HEK293T (cell line): ENCODE results near the gene CELSR1.

ENCODE experiments used
- CTCF ChIA-PET: fragments of 350-600 bp; formaldehyde crosslinking; extraction: SDS; loops from one replicate; lab custom pipeline; 2021; ENCODE audit warnings: antibody characterized with exemption, inconsistent platforms; lab: Yijun Ruan, JAX
- POLR2A ChIA-PET: fragments of 350-600 bp; formaldehyde crosslinking; extraction: SDS; loops from one replicate; lab custom pipeline; 2020; ENCODE audit warnings: antibody characterized with exemption, inconsistent platforms; lab: Yijun Ruan, JAX
- DNase-seq: peaks from one replicate; pipeline ENCODE4 v3.0.0; 2012; ENCODE audit warnings: mixed read lengths; ENCODE audit errors: extremely low spot score
- ARNT ChIP-seq: fragments of 450-650 bp; IDR thresholded peaks from 2 replicates; pipeline ENCODE4 v1.6.1; 2017; ENCODE audit warnings: mild to moderate bottlenecking
- BHLHE40 ChIP-seq: fragments of 450-650 bp; IDR thresholded peaks from 2 replicates; pipeline ENCODE4 v1.6.1; 2016; ENCODE audit warnings: mild to moderate bottlenecking, moderate library complexity, borderline replicate concordance
- CTBP1 ChIP-seq: fragments of 450-650 bp; IDR thresholded peaks from 2 replicates; pipeline ENCODE4 v1.6.1; 2016; ENCODE audit warnings: borderline replicate concordance
- ELF4 ChIP-seq: fragments of 450-650 bp; IDR thresholded peaks from 2 replicates; pipeline ENCODE4 v1.6.1; 2017; ENCODE audit warnings: antibody characterized with exemption
- FOXA1 ChIP-seq: fragments of 450-650 bp; IDR thresholded peaks from 2 replicates; pipeline ENCODE4 v1.6.1; 2016; ENCODE audit warnings: mild to moderate bottlenecking
- FOXK2 ChIP-seq: fragments of 450-650 bp; IDR thresholded peaks from 2 replicates; pipeline ENCODE4 v1.6.1; 2016; ENCODE audit warnings: mild to moderate bottlenecking
- FOXM1 ChIP-seq: fragments of 450-650 bp; IDR thresholded peaks from 2 replicates; pipeline ENCODE4 v1.6.1; 2017; ENCODE audit warnings: mild to moderate bottlenecking, borderline replicate concordance
- HDGF ChIP-seq: fragments of 450-650 bp; IDR thresholded peaks from 2 replicates; pipeline ENCODE4 v1.6.1; 2017; ENCODE audit warnings: antibody characterized with exemption, borderline replicate concordance
- L3MBTL2 ChIP-seq: fragments of 450-650 bp; conservative IDR thresholded peaks from 2 replicates; pipeline ENCODE4 v1.6.1; 2016; ENCODE audit warnings: mild to moderate bottlenecking
- LEF1 ChIP-seq: fragments of 450-650 bp; IDR thresholded peaks from 2 replicates; pipeline ENCODE4 v1.6.1; 2017; ENCODE audit warnings: mild to moderate bottlenecking, borderline replicate concordance
- NFRKB ChIP-seq: fragments of 450-650 bp; IDR thresholded peaks from 2 replicates; pipeline ENCODE4 v1.6.1; 2016; ENCODE audit warnings: mild to moderate bottlenecking, moderate library complexity
- SP1 ChIP-seq: fragments of 450-650 bp; IDR thresholded peaks from 2 replicates; pipeline ENCODE4 v1.6.1; 2017
- SUZ12 ChIP-seq: fragments of 450-650 bp; IDR thresholded peaks from 2 replicates; pipeline ENCODE4 v1.6.1; 2016; ENCODE audit warnings: mild to moderate bottlenecking
- TARDBP ChIP-seq: fragments of 450-650 bp; IDR thresholded peaks from 2 replicates; pipeline ENCODE4 v1.6.1; 2016
- ZNF384 ChIP-seq: fragments of 450-650 bp; IDR thresholded peaks from 2 replicates; pipeline ENCODE4 v1.6.1; 2016
- TF ChIP-seq, protein P1 (sequence below): fragments of 450-650 bp; IDR thresholded peaks from 2 replicates; pipeline ENCODE4 v1.6.1; 2016

The CELSR1 gene

DNA sequence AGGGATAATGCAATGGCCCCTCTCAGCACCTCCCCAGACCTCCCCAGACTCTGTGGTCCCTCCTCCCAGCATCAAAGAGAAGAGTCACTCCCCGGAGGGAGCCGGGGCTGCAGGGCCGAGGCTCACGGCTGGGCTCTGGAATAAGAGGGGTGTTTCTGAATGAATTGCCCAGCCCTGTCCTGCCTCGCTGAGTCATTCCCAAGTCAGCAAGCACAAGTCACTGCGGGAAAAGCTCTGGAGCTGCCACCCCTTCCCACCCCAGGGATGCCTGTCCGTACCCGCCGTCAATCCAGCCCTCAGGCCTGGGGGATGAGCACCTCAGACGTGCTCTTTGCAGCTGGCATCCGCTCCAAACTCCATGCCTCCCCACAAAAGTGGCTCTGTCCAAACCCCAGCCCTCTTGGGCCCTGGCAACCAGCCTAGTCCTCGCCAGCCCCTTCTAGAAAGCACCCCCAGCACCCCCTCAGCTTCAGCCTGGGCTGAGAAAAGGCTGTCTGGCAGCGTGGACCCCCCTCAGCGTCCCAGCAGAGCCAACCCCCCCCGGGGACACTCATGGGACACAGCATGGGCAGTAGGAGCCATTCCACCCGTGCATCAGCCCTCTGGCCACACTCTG is 22.7 kb downstream of the CELSR1 start:
- DNase-seq: no peak
- POLR2A ChIA-PET: no interaction called here

DNA sequence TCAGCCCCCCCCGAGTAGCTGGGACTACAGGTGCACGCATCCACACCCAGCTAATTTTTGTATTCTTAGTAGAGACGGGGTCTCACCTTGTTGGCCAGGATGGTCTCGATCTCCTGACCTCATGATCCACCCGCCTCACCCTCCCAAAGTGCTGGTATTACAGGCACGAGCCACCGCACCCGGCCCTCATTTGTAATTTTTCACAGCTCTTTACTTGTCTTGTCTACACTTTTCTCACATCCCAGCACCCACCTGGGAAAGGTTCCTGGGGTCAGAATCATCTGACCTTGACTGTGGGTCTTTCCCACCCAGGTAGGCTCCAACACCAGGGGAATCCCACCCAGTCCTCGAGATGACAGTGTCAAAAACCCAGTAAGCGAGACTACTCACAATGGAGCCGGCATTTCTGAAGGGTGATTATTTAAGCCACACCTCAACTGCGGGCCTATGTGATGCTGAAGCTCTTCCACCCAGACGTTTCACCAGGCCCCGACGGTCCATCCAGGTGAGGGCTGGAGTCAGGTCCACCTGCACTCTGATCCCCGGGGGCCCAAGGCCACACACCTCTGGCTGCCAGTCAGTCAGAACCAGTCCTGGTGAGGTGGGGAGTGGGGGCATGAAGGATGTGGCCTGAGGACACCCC is 23.4 kb downstream of the CELSR1 start:
- TF ChIP-seq CTBP1 (no peak), ELF4 (no peak), SUZ12 (no peak)
- POLR2A ChIA-PET: no interaction called here
- CTCF ChIA-PET: no interaction called here
- DNase-seq: no peak

More for the DNA sequence above, 22.7 kb downstream of the CELSR1 start:
- CTCF ChIA-PET: no interaction called here
- TF ChIP-seq, protein P1, sequence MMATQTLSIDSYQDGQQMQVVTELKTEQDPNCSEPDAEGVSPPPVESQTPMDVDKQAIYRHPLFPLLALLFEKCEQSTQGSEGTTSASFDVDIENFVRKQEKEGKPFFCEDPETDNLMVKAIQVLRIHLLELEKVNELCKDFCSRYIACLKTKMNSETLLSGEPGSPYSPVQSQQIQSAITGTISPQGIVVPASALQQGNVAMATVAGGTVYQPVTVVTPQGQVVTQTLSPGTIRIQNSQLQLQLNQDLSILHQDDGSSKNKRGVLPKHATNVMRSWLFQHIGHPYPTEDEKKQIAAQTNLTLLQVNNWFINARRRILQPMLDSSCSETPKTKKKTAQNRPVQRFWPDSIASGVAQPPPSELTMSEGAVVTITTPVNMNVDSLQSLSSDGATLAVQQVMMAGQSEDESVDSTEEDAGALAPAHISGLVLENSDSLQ: no peak
- TF ChIP-seq SP1 (no peak), BHLHE40 (no peak), NFRKB (no peak), ZNF384 (no peak), CTBP1 (no peak), LEF1 (no peak), TARDBP (no peak), FOXK2 (no peak), SUZ12 (no peak), FOXA1 (no peak), ELF4 (no peak), L3MBTL2 (no peak), HDGF (no peak), ARNT (no peak), FOXM1 (no peak)

DNA sequence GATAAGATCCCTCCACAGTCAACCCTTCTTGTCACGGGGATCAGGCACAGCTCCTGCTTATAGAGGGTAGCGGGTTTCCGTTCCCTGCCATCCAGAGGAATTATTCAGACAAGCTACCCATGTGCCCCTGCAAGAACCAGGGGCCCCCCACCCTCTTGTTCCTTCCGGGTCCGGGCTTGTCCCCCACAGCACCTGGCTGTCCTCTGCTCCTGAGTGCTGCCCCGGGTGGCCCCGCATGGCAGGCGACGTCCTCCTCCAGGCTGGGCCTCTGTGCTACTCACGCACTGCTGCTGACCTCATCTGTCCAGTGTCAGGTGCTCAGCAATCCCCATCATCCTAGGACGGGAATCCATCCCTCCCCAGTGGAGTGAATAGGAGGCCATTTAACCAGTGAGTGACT is 24.7 kb downstream of the CELSR1 start:
- DNase-seq: no peak
- CTCF ChIA-PET: interaction anchor here (0.5 kb wide), 1 partner anchor 51 kb away, joined by 4 read pairs; no protein-coding TSS in a partner anchor
- TF ChIP-seq FOXK2 (no peak), L3MBTL2 (no peak), TARDBP (no peak), CTBP1 (no peak), BHLHE40 (no peak), ZNF384 (no peak), ELF4 (no peak), LEF1 (no peak), ARNT (no peak), NFRKB (no peak), HDGF (no peak), SP1 (no peak), FOXA1 (no peak)
- TF ChIP-seq, protein P1: no peak
- POLR2A ChIA-PET: interaction anchor here (1.1 kb wide), 1 partner anchor 31 kb away, joined by 3 read pairs; no protein-coding TSS in a partner anchor

DNA sequence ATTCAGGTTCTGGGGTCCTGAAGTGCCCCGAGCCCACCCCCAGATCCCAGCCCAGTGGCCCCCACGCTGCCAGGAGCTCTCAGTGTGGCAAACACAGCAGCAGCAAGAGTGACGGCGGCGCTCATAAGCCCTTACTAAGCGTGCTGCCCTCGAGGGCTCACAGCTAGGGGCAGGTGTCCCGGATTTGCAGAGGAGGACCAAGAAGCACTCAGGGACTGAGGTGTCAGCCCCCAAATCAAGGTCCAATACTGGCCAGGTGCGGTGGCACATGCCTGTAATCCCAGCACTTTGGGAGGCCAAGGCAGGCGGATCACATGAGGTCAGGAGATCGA is 25.4 kb downstream of the CELSR1 start:
- no peak for TF ChIP-seq TARDBP
- TF ChIP-seq SUZ12: no peak
- no peak for TF ChIP-seq HDGF
- no peak for TF ChIP-seq CTBP1
- TF ChIP-seq ZNF384: no peak
- no peak for TF ChIP-seq ELF4
- no peak for TF ChIP-seq L3MBTL2
- no peak for TF ChIP-seq FOXM1
- TF ChIP-seq SP1: no peak
- no peak for TF ChIP-seq NFRKB
- no peak for TF ChIP-seq BHLHE40
- CTCF ChIA-PET: no interaction called here
- POLR2A ChIA-PET: no interaction called here
- DNase-seq: no peak

DNA sequence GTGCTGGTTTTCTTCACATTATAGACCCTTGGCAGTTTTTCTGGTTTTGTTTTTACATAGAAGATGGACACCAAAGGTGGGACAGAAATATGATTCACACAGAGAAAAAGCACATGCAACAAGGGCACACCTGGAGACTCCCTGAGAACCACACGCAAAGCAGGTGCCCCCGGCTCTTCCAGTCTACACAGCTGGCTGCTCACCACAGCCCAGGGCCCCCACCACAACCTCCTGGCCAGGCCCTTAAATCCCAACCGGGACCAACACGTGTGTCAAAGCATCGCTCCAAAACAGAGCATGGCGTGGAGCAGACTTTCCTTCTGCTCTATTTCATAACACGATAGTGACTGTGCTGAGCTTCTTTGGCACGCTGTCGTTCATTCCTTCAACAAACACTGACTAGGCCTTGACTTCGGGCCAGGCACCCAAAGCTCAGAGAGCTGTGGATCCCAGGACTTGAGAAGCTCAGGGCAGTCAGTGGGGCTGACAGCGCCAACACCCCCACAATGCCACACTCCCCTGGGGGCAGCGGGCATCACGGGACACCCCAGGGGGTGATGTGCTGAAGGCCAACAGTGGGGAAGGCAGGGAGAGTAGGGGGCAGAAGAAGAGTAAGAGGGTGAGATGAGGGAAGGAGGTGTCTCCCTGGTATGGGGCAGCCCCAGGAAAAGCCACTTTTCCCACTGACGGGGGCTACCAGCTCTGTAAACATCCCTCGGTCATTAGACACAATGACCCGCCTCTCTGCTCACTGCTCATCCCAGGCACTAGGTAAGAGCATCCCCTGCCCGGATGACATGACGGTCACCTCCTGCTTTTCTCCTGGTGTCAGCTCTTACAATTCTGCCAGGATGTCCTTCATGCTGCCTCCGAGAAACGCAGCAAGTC is 26.0 kb downstream of the CELSR1 start:
- POLR2A ChIA-PET: no interaction called here
- CTCF ChIA-PET: no interaction called here
- DNase-seq: no peak
- TF ChIP-seq HDGF (no peak), FOXA1 (no peak)

DNA sequence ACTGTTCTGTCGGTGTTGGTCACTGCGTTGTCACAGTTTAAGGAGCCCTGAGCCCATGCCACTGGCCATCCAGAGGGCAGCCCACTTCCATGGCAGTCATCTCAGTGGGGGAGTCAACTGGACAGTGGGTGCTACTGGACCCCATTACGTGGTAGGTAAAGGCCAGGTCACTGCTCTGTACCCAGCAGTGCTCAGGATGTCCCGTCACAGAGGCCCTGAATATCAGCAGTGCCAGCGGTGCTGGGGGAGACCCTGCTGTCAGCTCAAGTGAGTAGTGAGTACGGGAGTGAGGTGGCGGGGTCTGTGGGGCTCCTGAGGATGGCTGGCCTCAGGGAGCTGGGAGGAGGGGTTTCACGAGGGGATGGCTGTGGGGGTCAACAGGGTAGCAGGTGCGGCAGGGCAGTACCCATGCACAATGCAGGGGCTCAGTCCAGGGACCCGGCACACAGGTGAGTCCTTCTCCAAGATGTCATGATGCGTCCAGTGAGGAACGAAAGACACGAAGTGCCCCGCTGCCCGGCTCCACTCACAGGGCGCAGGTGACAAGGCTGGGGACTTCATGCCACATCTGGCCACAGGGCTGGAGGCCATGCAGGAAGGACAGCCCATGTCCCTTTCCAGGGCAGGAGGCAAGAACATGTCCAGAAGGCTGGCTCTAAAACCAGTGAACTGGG is 27.9 kb downstream of the CELSR1 start:
- TF ChIP-seq HDGF (no peak), L3MBTL2 (no peak), BHLHE40 (no peak), SUZ12 (no peak), NFRKB (no peak), TARDBP (no peak), ELF4 (no peak), FOXM1 (no peak), SP1 (no peak), CTBP1 (no peak), ZNF384 (no peak), FOXK2 (no peak), ARNT (no peak), FOXA1 (no peak), LEF1 (no peak)
- TF ChIP-seq, protein P1: no peak
- no peak for DNase-seq
- ChIA-PET CTCF (no interaction called here), POLR2A (no interaction called here)
